GM12874 (cell line): Measurements from ENCODE around the gene MTAP.

ENCODE experiments used
- TF ChIP-seq, protein P1 (sequence below): IDR thresholded peaks from 2 replicates; pipeline ENCODE4 v1.5.1; 2011; ENCODE audit warnings: low read depth, mild to moderate bottlenecking, control low read depth, low read length, moderate library complexity; ENCODE audit not compliant: insufficient read depth

The MTAP gene

DNA sequence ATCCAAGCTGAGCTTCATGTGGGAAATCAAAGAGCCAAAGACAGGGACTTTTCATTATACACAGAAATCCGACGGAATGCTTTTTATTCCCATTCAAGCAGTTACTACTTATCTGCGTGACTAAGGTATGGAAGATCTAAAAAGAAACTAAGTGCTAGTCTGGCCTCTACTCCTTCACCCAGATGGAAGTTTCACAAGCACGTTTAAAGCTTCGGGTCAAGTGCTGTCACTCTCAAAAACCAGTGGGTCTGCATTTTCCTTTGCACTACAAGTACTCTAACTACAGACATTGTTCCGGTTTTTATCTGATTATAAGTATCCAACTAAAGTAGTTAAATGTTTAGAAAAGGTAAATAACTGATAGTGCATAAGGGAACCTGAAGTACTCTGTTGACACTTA, 13.7 kb upstream of the MTAP start:
- TF ChIP-seq, protein P1, sequence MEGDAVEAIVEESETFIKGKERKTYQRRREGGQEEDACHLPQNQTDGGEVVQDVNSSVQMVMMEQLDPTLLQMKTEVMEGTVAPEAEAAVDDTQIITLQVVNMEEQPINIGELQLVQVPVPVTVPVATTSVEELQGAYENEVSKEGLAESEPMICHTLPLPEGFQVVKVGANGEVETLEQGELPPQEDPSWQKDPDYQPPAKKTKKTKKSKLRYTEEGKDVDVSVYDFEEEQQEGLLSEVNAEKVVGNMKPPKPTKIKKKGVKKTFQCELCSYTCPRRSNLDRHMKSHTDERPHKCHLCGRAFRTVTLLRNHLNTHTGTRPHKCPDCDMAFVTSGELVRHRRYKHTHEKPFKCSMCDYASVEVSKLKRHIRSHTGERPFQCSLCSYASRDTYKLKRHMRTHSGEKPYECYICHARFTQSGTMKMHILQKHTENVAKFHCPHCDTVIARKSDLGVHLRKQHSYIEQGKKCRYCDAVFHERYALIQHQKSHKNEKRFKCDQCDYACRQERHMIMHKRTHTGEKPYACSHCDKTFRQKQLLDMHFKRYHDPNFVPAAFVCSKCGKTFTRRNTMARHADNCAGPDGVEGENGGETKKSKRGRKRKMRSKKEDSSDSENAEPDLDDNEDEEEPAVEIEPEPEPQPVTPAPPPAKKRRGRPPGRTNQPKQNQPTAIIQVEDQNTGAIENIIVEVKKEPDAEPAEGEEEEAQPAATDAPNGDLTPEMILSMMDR = no peak

DNA sequence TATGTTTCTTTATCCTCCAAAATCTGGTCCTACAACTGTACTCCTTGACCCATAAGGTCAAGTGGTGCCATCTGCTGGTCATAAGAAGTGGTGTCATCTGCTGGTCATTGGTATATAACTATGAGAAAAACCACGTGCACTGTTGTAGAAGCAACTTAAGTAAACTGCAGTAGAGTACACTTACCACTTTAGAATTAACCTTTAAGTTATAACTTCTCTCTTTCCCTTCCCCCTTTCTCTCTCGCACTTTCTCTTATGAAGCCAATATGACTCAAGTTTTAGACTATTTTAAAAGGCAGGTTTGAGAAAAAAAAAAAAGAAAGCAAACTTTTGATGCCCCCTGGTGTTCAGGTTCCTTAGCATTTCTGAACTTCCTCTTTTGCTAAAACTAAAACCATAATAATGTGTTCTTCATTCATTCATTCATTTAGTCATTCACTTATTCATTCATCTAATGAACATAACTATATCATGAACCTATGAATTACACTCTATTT, 12.8 kb upstream of the MTAP start:
- TF ChIP-seq, protein P1 = peak; percentile 60; the same call in 1 of the 2 replicates

DNA sequence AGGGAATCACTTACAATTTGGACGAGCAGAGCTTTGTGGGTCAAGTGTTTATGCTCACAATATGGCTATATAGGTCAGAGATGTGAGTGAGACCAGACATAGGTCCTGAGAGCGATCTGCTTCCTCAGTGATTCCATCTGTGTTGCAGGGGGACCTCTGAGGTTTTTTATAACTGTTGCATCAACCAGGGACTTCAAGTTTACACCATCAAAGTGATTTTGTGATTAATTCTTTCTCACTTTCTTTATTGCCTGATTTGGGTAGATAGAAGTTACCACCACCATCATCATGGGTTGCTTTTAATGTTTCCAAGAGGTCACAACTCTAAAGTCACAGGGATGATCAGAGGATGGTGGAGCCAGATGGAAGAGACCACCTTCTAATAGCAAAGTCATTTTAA, 7.0 kb upstream of the MTAP start:
- TF ChIP-seq, protein P1 = no peak

DNA sequence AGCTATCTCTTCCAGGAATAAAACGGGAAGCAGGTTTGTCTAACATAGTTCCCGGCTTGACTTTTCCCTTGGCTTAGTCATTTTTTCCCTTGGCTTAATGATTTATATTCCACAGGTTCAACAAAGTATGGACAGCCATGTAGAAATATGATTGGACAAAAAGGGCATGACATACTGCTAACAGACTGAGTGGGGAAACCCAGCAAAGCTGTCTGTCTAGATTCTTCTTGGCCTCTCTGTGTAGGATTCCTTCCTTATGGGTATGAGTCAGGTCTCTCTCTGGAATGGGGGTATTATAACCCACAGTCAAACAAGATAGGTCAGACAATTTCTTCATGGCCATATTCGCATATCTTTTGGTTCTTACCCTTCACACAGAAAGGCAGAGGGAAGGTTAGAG, 5.7 kb upstream of the MTAP start:
- TF ChIP-seq, protein P1 = no peak

DNA sequence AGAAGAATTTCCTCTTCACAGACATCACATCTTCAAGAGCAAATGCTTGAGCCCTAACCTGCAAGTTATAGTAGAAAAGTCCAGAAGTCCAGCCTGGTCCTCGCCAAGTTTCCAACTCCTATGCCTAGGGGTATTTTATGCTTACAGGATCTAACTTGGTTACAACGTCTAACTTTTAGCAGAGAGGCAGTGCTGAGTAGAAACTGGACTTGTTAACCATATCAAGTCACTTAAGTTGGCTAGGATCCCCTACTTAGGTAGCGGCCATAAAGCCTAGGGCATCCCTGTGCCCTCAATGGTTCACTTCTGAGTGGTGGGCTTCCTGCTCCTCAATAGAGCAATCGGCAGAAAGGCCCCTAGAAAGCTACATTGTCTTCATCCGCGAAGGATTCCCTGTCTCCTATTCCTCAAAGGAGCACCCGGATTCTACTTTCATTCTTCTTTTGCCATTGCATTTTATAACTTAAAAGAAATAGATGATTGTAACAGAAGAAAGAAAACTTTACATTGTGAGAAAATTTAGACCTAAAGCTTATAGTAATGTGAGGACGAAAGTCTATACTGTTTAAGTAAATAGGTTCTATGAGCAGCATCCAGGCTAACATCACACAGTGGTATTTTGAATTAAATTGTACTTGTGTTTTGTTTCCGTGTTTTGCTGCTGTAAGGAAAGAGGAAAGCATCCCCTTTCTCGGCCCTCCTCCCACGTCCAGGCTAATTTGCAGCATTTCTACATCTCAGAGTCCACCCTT, 1.3 kb upstream of the MTAP start:
- TF ChIP-seq, protein P1 = no peak

DNA sequence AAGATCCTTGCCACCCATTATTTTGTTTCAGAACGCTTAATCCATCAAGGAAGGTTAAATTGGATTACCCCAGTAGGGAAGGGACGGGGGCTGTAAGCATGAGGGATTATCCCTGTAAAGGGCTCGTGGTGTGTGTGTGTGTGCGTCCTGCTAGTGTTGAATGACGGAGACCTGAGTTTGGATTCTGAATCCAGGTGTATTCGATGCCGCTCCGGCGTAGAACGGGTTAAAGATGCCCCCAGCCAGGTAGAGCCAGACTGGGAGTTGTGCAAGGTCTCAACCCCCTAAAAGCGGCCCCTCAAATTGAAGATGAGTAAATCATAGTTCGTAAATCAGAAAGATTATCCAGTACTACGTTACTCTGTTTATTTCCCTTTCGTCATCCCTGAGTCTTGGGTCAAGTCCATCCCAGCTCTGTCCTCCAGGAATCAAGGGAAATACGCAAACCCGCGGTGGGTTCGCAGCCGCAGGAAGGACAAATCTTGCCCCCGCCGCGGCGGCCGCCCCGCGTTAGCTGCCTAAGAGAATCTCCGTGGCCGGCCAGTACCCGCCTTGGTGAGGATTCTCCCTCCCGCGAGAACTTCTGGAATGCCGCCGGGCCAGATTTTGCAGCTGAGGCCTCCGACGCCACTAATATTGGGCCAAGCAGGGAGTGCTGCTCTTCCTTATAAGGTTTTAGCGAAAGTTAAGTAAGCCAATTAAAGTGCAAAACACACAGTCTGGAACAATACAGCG, 586 bp upstream of the MTAP start:
- TF ChIP-seq, protein P1 = no peak

DNA sequence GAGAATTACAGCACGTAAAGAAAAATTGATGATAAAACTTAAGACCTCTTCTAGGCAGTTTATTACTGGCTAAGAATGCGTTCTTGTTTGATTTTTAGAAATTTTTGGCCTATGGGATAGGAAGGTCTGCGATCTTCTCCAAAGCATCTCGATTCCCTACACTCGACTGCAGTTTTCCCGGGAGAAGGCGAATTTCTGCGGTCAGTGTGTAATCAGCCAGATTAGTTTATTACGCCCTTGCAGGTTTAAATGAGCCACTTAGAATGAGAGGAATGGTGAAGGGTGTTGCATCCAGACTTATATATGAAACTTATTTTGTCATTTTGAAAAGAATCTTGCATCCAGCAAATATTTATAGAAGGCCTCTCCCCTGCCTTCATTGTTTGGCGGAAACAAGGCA, 1.2 kb downstream of the MTAP start:
- TF ChIP-seq, protein P1 = no peak
